M059J (cell line): ENCODE data around the gene MCTP2. TPM values are rescaled to one million over a fixed set of nuclear protein-coding genes. Genes with fewer than 3 reads are reported as not detected.
A peak's percentile ranks its signal among the peaks of the same experiment; 100 is the strongest.
"Not testable (repeated sequence)": the region's sequence is repeated elsewhere in the genome, so short reads cannot be mapped to it uniquely, and the experiment has no call there.

ENCODE experiments used
- DNase-seq: peaks from one replicate; pipeline ENCODE4 v3.0.0-alpha.2; 2012; ENCODE audit warnings: low read depth
- total RNA-seq: library from RNA; depleted of rRNA; stranded (reverse); fragments of >200 nt; shearing (Covaris generic); gene quantifications from 2 replicates; pipeline ENCODE4 v1.2.3, GENCODE V29; 2014

Gene MCTP2
- total RNA-seq, 1 experiment from 2014 or later = 0.91 TPM

DNA sequence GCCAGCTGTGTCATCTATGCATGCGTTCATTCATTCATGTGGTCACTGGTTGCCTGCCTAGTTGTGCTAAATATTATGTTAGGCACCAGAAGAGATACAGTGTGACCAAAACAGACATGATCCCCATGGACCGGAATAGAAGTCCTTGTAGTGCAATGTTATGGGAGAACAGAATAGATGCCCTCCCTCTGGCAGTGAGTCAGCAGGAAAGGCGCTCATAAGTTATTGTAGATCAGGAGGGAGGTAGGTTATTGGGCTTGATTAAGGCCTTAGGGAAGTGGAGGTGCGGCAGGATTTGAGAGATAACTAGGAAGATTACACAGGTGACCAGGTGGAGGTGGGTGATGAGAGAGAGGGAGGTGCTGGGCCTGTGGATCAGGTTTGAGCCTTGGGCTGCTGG lies 5.2 kb downstream of the MCTP2 start:
- peak; percentile 12 for DNase-seq

DNA sequence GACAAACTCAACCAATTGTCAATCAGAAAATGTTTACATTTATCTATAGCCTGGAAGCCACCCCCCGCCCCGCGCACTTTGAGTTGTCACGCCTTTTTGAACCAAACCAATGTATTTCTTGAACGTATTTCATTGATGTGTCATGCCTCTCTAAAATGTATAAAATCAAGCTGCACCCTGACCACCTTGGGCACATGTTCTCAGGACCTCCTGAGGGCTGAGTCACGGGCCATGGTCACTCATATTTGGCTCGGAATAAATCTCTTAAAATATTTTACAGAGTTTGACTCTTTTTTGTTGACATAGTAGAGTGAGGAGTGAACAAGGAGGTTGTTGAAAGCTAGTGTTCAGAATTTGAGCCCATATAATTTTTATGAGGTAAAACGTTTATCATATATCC lies 6.5 kb downstream of the MCTP2 start:
- DNase-seq = no peak

DNA sequence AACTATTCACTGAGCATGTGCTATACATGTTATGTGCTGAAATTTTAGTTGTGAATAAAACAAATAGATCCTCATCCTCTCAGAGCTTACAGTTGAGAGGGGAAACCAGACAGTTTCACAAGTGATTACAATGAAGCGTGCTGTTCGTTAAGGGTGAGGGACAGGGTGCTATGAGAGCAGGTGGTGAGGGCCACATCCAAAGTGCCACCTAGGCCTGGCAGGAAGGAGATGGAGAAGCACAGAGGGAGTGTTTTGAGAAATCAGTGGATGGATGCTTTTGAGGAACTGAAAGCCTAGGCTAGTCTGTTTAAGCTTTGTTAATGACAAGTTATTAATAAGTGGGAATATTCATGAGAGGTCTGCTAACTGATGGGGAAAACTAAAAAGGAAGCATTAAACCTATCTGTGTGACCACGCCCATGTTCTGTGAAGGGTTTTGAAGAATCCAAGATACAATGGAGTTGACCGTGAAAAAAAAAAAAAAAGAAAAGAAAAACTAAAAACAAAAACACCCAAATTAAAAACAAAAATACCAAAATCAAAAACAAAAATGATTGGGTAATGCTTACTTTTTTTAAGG lies 7.3 kb downstream of the MCTP2 start:
- no peak for DNase-seq

DNA sequence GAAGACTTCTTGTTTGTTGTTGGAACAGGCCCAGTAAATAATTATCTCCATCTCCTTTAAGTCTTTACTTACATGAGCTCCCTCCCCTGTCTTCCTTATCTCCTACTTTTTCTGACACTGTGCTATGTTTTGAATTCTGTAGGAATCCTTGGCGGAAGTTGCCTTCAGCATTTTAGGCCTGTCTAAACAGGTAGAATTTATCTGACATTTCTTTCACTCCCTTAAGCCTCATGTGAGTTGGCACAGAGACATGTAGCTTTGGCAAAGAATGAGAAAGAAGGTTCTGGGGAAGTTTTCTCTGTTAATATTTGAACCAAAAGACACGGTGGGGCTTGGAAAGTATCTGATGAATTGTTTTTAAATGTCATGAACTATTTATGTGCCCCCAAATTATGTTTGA lies 8.1 kb downstream of the MCTP2 start:
- DNase-seq = no peak

DNA sequence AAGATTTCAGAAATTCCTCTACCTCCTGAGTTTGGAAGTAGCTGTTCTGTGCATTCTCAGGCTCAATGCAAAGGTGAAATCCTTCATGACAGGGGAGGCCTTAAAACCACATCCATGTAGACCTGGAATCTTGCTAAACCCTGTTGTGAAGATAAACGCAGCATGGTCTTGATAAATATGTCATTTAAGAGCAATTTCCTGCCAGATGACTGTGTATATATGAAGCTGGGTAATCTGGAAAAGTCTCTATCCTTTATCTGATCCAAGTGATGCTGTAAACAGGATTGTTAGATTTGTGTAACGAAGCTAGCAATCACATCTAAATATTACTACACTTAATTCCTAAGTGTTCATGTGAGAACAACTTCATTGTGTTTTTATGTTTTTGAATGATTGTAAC lies 9.1 kb downstream of the MCTP2 start:
- no peak for DNase-seq

DNA sequence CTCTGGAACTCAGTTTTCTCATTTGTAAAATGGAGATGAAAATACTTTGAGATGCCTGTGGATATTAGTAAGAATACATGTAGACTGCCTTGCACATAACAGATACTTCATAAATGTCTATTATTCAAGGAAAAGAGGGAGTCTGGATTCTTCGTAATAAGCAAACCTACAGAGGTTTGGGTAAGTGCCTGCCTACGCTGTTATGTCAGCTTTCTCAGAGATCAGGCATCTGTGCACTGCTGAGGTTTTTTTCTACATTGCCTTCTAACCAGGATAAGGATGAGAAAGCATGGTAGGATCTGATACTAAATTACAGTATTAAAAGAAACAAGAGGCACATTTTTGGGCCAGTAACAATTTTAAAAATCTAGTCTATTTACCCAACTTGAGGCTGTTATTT lies 10.9 kb downstream of the MCTP2 start:
- no peak for DNase-seq

DNA sequence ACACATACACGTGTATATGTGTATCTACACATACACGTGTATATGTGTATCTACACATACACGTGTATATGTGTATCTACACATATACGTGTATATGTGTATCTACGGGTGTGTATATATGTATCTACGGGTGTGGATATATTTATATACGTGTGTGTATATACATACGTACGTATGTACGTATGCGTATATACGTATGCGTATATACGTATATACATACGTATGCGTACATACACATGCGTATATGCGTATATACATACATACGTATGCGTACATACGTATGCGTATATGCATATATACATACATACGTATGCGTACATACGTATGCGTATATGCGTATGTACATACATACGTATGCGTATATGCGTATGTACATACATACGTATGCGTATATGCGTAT lies 11.6 kb downstream of the MCTP2 start:
- DNase-seq = not testable (repeated sequence)

DNA sequence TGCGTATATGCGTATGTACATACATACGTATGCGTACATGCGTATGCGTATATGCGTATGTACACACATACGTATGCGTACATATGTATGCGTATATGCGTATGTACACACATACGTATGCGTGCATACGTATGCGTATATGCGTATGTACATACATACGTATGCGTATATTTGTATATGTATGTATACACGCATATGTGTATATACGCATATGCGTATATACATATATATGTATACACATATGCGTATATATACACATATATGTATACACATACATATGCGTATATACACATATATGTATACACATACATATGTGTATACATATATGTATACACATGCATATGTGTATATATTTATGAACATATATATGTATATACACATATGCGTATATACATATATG lies 12.1 kb downstream of the MCTP2 start:
- DNase-seq = no peak

DNA sequence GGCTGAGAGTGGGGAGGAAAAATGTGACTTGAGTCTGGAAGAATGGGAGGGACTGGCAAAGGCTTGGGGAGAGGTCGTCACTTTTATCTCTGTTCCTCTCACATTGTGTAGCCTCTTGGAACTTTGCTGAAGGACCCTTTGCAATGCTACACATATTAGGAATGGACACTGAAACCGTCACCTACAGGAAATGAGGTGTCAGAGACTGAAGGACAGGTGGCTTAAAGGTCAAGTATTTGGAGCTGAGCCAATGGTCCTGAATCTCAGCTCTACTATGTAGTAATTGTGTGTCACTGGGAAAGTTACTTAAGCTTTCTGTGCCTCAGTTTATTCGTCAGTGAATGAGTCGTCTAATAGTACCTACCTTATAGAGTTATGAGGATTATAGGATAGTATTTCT lies 14.7 kb downstream of the MCTP2 start:
- DNase-seq = no peak

DNA sequence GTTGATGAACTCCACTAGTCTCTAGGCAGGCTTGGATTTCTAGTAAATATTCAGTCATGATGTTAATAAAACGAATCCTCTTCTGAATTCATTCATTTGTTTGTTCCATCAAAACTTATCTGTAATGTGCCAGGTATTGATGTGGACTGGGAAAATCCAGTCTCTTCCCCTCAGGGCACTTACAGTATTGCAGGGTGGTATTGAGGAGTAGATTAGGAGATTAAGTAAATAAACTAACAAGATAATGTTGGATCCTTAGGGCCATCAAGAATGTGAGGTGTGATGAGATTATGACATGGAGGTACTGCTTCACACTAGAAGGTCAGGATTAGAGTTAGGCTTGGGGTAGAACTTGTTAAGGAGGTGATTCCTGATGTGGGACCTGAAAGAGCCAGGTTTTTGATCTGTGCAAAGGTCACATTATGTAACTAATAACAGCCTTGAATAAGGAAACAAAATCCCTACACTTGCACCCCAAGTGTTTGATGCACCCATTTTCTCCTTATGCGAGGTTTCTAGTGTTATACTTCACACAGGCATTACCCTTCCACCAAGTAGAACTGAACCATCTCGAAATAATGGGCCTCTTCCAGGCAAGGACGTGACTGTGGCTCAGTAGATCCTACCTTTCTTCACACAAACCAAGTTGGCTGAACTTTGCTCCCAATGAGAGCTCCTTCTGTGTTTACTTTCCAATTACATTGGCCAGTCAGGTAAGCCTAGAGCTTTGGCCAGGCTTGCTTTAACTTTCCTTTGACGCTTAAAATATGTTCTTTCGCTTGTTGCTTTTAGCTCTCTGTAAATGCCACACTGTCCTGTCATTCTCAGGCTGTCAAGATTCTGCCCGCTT lies 16.7 kb downstream of the MCTP2 start:
- no peak for DNase-seq

DNA sequence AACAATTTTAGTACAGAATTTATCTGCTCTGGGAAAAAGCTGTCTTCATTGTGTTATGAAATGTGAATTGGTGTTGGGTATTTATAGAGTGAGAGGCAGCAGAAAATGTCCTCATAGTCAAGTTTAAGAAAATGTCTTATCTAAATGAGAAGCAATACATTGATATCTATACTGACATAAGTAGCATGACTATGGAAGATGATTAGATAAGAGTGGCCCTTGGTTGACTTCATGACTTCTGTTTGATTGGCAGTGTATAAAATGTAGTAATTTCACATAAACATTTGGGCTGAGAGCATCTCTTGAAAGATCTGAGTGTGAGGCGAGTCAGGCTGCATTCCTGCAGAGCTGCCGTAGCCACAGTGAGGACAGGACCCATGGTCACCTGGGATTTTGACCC lies 19.4 kb downstream of the MCTP2 start:
- no peak for DNase-seq

DNA sequence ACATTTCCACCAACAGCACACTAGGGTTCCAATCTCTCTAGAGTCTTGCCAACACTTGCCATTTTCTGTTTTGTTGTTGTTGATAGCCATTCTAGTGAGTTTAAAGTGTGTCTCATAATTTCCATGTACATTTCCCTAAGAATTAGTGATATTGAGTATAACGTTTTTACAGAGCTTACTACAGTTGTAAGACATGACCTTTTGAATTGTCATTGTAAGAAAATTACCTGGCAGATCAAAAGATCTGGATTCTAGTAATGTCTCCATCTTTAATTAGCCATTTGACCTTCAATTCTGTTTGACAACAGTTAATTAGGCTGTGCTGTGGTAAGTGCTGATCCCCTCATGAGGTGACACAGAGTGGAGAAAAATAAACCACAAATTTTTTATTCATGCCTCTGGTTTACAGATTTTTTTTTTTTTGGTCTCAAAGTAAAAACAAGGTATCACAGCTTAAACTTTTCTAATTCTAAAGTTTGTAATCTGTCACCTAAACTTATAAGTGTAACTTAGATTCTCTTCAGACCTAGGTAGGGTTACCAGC lies 20.9 kb downstream of the MCTP2 start:
- DNase-seq = no peak

DNA sequence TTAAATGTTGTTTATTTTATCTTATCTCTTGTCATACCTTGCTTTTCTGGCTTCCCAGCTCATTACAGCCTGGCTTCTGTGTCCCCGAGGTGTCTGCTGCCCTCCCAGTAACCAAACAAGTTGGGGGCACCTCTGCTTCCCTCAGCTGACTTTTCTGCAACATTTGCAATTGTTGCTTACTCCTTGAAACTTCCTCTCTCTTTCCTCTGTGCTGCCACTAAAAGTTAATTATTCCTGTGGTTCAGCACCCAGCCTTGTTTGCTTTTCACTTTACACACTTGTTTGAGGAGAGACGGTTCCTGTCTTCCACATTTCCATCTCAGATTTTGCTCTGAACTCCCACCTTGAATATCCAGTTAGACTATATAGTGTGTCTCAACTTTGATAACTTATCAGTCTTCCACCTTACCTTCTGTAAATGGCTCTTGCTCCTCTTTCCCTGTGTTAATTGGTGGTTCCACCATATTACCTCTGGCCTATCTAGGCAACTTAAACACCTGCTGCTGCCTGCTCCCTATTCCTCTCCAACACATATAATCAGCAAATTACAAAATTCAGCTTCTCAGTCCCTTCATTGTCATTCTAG lies 21.6 kb downstream of the MCTP2 start:
- no peak for DNase-seq

DNA sequence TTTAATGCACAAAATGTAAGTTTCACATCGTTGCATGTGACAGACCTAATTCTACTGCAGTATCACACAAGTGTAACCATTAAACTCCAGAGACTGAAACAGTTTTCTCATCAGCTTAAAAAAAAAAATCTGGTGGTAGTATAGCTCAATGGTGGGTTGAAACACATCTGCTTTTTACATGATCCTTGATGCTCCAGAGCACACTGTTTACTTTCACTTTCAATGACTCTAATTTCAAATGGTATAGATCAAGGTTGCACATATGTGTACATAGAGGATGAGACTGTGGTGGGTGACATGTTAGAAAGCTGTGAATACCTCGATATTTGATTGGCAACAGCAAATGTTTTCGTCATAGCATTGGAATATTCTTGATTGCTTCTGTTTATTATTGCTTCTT lies 22.4 kb downstream of the MCTP2 start:
- no peak for DNase-seq

DNA sequence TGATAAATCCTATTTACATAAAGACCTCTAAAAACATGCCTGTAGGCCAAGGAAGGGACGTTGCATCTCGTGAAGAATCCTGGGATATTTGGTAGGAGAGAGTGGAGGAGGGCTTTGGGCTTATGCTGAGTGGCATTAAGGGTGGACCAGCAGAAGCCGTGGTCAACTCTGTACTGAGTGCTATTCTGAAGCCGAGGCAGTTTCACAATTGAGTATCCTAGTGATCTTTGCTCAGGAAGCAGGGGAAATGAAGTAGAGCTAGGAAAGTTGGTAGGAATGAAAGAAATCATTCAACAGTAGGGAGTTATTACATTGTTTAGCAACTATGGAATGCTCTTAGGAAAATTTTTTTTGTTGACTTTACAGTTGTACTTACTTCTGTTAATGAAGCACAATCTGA lies 24.2 kb downstream of the MCTP2 start:
- DNase-seq = no peak

DNA sequence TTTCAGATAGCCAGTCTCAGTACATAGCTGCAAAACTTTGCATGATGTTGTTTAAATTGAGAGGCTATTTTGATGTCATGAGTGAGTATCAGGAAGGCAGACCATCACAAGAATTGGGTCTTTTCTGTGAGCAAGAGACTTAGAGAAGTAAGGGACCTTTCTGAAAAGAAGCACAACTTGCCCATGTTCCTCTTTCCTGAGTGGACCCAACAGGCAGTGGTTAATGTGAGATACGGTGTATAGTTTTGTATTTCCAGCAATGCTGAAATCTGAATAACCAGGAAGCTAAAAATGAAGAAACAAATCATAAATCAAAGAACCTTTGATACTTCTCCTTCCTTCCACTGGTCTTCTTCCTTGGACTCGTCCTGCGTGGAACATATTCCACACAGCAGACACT lies 25.1 kb downstream of the MCTP2 start:
- no peak for DNase-seq

DNA sequence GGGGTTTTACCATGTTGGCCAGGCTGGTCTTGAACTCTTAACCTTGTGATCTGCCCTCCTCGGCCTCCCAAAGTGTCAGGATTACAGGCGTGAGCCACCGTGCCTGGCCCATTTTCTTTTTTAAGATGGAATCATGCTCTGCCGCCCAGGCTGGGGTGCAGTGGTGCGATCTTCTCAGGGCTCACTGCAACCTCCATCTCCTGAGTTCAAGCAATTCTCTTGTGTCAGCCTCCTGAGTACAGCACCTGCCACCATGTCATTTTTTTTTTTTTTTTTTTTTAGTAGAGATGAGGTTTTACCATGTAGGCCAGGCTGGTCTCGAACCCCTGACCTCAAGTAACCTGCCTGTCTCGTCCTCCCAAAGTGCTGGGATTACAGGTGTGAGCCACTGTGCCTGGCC lies 26.4 kb downstream of the MCTP2 start:
- not testable (repeated sequence) for DNase-seq

DNA sequence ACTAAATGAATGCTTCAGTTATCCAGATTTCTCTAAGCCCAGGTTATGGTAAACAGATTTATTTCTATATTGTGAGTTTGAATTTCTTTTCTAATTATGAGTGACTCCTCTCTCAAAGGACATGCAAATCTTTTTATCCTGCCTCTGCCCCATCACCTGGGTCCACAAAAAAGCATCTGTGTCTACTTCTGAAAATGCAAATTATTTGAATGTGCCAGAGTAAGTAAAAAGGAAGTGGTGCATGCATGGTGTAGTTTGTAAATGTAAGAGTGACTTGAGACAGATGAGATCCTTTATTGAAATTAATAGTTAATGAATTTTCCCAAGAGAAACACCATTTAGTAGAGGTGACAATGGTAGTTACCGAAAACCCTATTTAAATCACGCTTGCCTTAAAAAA lies 26.9 kb downstream of the MCTP2 start:
- no peak for DNase-seq

DNA sequence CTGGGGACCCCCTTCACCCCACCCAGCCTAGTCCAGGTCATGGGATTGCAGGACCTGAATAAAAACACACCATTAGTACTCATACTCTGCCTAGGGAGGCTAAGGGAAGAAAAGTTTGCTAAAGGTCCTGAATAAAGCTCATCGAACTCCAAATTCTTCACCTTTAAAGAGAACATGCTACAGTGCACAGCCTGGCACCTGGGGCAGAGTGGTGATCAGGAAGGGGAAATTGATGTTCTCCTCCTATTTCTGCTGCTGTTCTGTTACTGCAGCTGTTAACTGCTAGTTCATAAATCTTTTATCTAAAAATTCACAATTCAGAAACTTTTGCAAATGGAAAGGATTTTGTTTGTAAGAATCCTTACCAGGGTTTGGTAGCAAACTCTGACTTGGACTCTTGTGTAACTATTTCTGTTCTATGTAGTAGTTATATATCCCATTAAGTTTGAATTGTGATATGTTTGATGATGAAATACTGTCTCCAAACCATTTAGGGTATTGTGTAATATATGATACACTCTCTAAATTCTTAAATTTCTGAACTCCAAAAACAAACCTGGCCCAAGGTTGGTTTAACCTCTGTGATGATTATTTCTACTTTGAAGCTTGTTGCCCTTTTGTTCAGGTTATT lies 27.9 kb downstream of the MCTP2 start:
- no peak for DNase-seq

DNA sequence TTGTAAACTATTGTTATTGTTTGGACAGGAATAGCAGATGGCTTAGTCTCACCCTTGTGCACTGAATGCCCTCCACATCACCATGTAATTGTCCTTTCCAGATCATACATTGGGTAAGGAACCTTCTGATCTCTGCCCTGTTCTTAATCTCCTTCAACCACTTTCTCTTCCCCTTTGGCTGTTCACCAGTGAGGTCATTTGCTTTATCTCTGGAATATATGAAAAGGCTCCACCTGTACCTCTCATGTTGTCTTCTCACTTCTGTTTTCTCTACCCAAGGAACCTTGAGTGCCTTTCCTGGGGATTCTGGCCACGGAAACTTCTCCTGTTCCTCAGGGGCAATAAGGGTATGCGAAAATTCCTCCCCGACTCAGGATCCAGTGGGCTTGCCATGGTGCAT lies 28.5 kb downstream of the MCTP2 start:
- DNase-seq = no peak

DNA sequence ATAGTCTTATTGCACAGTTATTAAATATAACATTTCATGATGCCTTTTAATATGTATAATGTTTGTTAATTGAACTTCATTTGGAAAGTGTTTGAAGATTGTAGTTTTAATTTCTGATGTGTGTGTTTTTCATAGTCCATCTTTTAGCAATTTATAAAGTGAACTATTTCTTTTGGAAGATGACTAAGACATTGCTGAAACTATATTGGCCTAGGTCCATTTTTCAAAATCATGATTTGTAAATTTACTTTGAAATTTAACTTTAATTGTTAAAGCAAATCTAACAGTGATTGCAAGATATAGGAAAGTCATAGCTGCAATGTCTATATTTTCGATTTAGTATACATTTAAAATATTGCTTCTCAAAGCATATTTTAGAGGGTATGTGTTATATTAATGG lies 30.8 kb downstream of the MCTP2 start:
- DNase-seq = no peak
